Thyroid gland (tissue), 4 donors: ENCODE measurements around the gene FBXW5. TPM values are rescaled to one million over a fixed set of nuclear protein-coding genes. Genes with fewer than 3 reads are reported as not detected.
A peak's percentile ranks its signal among the peaks of the same experiment; 100 is the strongest.

Source experiments
- DNase-seq, 2 donors: peaks; one replicate each; pipeline ENCODE4 v3.0.0-alpha.2; 2019
- H3K27ac ChIP-seq, 3 donors: fragments of 200-600 bp; sonication (generic); 1 replicate in 2 of 3; 2 replicates in 1 of 3; pipeline ENCODE4 v1.5.1; 2016 to 2019; ENCODE audit warnings: mild to moderate bottlenecking in 1 of 3, moderate library complexity in 1 of 3
- H3K27me3 ChIP-seq: fragments of 200-600 bp; sonication (generic); one replicate; pipeline ENCODE4 v1.5.1; 2019
- H3K36me3 ChIP-seq, 2 donors: fragments of 200-600 bp; sonication (generic); one replicate each; pipeline ENCODE4 v1.5.1; 2016 to 2019
- H3K4me1 ChIP-seq, 2 donors: fragments of 200-600 bp; sonication (generic); one replicate each; pipeline ENCODE4 v1.5.1; 2017 to 2019
- H3K4me3 ChIP-seq, 3 donors: fragments of 200-600 bp; sonication (generic); replicated peaks in 1 of 3; 1 replicate in 2 of 3; 2 replicates in 1 of 3; pipeline ENCODE4 v1.5.1; 2016; ENCODE audit warnings: mild to moderate bottlenecking in 1 of 3
- H3K9me3 ChIP-seq: fragments of 200-600 bp; sonication (generic); one replicate; pipeline ENCODE4 v1.5.1; 2017
- POLR2A ChIP-seq, 2 donors: fragments of 450-650 bp; IDR thresholded peaks; one replicate each; pipeline ENCODE4 v1.6.1; 2017; ENCODE audit warnings: antibody characterized with exemption in 2 of 2, mild to moderate bottlenecking in 2 of 2, moderate library complexity in 1 of 2
- WGBS, 2 donors: methylation state at CpG; one replicate each; pipeline ENCODE4 v1.1.5; 2017; 5-methylcytosine and 5-hydroxymethylcytosine counted together
- intact Hi-C: fragments of 100-400 bp; cut with DNase I; formaldehyde crosslinking; loops from one replicate; pipeline ENCODE4 v1.15.1; 2023
- total RNA-seq, 4 donors: library from RNA; depleted of rRNA; stranded (reverse); fragments of >200 nt; gene quantifications; one replicate each; pipeline ENCODE4 v1.2.3, GENCODE V29; 2016
- TF ChIP-seq, protein P1 (sequence below), 6 experiments: fragments of 200-600 bp in 3 of 6; fragments of 450-650 bp in 3 of 6; sonication (generic) in 3 of 6; IDR thresholded peaks; one replicate each; pipeline ENCODE4 v1.5.1; 2016 to 2019; ENCODE audit warnings: antibody characterized with exemption in 6 of 6, mild to moderate bottlenecking in 2 of 6, inconsistent platforms in 1 of 6, moderate library complexity in 1 of 6

Gene FBXW5
- total RNA-seq, 4 donors from 2014 or later, result 138 to 282 (median 203) TPM

DNA sequence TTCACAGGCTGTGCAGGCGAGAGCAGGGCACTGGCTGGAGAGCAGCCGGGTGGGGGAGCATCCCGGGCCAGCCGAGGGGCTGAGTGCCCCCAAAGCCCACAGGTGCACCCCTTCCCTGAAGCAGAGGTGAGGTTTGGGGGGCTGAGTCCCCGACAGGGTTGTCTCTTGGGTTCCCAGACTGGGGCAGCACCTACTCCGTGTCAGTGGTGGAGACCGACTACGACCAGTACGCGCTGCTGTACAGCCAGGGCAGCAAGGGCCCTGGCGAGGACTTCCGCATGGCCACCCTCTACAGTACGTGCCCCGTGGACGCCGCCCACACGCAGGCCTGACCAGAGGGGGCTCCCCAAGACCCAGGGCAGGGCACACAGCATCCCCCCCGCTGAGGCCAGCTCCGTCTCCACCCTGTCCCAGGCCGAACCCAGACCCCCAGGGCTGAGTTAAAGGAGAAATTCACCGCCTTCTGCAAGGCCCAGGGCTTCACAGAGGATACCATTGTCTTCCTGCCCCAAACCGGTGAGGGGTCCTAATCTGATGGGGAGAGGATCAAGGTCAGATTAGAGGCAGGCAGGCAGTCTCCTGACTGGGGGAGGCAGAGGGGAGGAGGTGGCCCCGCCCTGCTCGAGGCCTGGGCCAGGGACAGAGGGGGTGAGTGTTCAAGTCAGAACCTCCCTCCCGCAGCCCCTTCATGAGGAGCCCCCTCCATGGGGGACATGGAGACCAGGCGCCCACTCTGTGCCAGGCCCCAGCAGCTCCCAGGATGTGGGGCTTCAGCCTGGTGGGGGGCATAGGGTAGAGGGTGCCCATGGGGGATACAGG, 35.4 kb upstream of the FBXW5 start:
- WGBS, 2 donors, result 86 to 88% methylated on average over 8 to 16 of the region's 26 CpGs
- Histone ChIP-seq H3K4me3 (no peak overlapping the region), H3K27ac (no peak overlapping the region), H3K4me1 (peaks cover 7 to 15% of the 10 kb centered on the region in 2 donors), H3K9me3 (no peaks in the 10 kb centered on the region), H3K36me3 (no peaks in the 10 kb centered on the region), H3K27me3 (no peaks in the 10 kb centered on the region)
- intact Hi-C loops, result no loop called here
- DNase-seq, result no peak
- TF ChIP-seq, protein P1, sequence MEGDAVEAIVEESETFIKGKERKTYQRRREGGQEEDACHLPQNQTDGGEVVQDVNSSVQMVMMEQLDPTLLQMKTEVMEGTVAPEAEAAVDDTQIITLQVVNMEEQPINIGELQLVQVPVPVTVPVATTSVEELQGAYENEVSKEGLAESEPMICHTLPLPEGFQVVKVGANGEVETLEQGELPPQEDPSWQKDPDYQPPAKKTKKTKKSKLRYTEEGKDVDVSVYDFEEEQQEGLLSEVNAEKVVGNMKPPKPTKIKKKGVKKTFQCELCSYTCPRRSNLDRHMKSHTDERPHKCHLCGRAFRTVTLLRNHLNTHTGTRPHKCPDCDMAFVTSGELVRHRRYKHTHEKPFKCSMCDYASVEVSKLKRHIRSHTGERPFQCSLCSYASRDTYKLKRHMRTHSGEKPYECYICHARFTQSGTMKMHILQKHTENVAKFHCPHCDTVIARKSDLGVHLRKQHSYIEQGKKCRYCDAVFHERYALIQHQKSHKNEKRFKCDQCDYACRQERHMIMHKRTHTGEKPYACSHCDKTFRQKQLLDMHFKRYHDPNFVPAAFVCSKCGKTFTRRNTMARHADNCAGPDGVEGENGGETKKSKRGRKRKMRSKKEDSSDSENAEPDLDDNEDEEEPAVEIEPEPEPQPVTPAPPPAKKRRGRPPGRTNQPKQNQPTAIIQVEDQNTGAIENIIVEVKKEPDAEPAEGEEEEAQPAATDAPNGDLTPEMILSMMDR (IDR thresholded peaks at IDR 0.05), result no peak
- no peak for TF ChIP-seq POLR2A (IDR thresholded peaks at IDR 0.05)

DNA sequence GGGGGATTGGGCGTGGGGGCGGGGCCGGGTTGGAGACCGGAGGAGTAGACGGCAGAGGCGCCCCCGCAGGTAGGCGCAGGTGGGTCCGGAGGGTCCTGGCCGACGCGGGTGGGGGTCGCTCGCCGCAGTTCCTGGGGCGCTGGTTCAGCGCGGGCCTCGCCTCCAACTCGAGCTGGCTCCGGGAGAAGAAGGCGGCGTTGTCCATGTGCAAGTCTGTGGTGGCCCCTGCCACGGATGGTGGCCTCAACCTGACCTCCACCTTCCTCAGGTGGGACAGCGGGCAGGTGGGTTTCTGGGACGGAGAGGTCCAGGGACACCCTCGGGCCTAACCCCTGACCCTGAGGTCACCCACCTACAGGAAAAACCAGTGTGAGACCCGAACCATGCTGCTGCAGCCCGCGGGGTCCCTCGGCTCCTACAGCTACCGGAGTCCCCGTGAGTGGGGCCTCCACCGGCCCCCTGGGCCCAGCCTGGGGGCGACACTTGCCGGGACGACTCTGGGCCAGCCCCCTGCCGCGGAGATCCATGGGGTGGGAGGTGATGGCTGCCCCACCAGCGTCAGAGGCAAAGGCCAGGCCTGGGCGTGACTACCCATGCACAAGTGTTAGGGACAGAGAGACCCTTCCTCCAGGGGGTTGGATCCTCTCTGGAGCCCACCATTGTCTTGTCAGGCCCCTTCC, 34.5 kb upstream of the FBXW5 start:
- intact Hi-C loops, result no loop called here
- Histone ChIP-seq H3K27me3 (no peaks in the 10 kb centered on the region), H3K4me3 (no peak overlapping the region), H3K4me1 (peaks cover 7 to 13% of the 10 kb centered on the region in 2 donors), H3K36me3 (no peaks in the 10 kb centered on the region), H3K27ac (no peak overlapping the region), H3K9me3 (no peaks in the 10 kb centered on the region)
- TF ChIP-seq, protein P1 (IDR thresholded peaks at IDR 0.05), result no peak
- TF ChIP-seq POLR2A (IDR thresholded peaks at IDR 0.05), result no peak
- WGBS, 2 donors, result 84 to 93% methylated on average over 2 to 15 of the region's 41 CpGs
- DNase-seq, result no peak

DNA sequence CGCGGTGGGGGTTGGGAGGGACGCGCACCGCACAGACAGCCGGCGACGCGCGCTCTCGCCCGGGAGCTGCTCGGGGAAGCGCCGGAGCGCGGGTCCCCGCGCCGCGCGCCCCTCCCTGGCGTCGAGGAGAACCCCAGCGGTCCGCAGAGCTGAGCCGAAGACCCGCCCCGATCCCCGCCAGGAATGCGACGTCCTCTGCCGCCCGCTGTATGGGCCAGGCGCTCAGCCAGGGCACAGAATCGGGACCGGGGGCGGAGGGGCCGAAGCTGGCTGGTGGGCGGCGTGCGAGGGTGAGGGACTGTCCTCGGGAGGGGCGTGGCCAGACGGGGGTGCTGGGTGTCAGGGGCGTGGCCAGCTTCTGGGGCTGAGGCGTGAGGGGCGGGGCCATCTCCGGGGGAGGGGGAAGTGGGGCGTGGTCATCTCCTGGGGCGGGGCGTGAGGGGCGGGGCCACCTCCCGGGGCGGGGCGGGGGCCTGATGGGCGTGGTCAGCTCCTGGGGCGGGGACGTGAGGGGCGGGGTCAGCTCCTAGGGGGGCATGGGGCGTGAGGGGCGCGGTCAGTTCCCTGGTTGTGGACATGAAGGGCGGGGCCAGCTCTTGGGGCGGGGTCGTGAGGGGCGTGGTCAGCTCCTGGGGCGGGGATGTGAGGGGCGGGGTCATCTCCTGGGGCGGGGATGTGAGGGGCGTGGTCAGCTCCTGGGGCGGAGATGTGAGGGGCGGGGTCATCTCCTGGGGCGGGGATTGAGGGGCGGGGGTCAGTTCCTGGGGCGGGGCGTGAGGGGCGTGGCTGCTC, 33.7 kb upstream of the FBXW5 start:
- intact Hi-C loops, result no loop called here
- TF ChIP-seq, protein P1 (IDR thresholded peaks at IDR 0.05), result no peak
- no peak for TF ChIP-seq POLR2A (IDR thresholded peaks at IDR 0.05)
- Histone ChIP-seq H3K27ac (no peak overlapping the region), H3K36me3 (no peaks in the 10 kb centered on the region), H3K4me3 (peak overlapping the region in 1 of 3 donors; percentile 30), H3K4me1 (peaks cover 7 to 13% of the 10 kb centered on the region in 2 donors), H3K27me3 (no peaks in the 10 kb centered on the region), H3K9me3 (no peaks in the 10 kb centered on the region)
- peak; percentile 51 to 60 for DNase-seq
- WGBS, 2 donors, result 0% methylated on average over 5 of the region's 78 CpGs; no CpG with 5 or more reads in 1 of the 2 donors

- 57 to 60% methylated on average over 3 of the region's 33 CpGs for WGBS, 2 donors
- Histone ChIP-seq H3K27me3 (no peaks in the 10 kb centered on the region), H3K36me3 (no peaks in the 10 kb centered on the region), H3K9me3 (no peaks in the 10 kb centered on the region), H3K27ac (no peak overlapping the region), H3K4me3 (peak overlapping the region in 1 of 3 donors; percentile 30), H3K4me1 (peaks cover 7 to 13% of the 10 kb centered on the region in 2 donors)
- DNase-seq, result no peak
- TF ChIP-seq, protein P1 (IDR thresholded peaks at IDR 0.05), result no peak
- no peak for TF ChIP-seq POLR2A (IDR thresholded peaks at IDR 0.05)
- intact Hi-C loops, result no loop called here
These were observed 33.1 kb upstream of the FBXW5 start for GRCh38 chr9:136977649-136978072.
